PC-3 (cell line): ENCODE measurements around the gene ZMPSTE24. TPM values are rescaled to one million over a fixed set of nuclear protein-coding genes. Genes with fewer than 3 reads are reported as not detected.

ENCODE experiments used
- ATAC-seq: fragments of 200-7000 bp; cut with Tn5 transposase; 2 replicates; pipeline ENCODE4 v1.9.1; 2020; ENCODE audit warnings: mild to moderate bottlenecking, moderate library complexity
- BruUV-seq: library from RNA; stranded (reverse); fragments of 400-500 nt; replicated peaks from 2 replicates; lab custom pipeline; 2021; lab: Mats Ljungman, UMichigan
- CTCF ChIA-PET: fragments of 300-600 bp; sonication (Branson Sonifier 250); formaldehyde crosslinking; loops from one replicate; lab custom pipeline; 2022; ENCODE audit warnings: antibody characterized with exemption; lab: Charles Lee
- POLR2A ChIA-PET: fragments of 300-600 bp; sonication (Branson Sonifier 250); formaldehyde crosslinking; loops from one replicate; lab custom pipeline; 2022; ENCODE audit warnings: antibody characterized with exemption; ENCODE audit not compliant: unreplicated experiment; lab: Charles Lee
- DNase-seq: peaks from one replicate; pipeline ENCODE4 v3.0.0-alpha.2; 2015
- H2AFZ ChIP-seq: fragments of 300-600 bp; sonication (generic); 2 replicates; pipeline ENCODE4 v1.6.0; 2016; ENCODE audit warnings: antibody characterized with exemption, low read length
- H3F3A ChIP-seq: fragments of 300-600 bp; sonication (generic); one replicate; pipeline ENCODE4 v1.6.0; 2017; ENCODE audit warnings: antibody characterized with exemption, low read length, control low read depth, mild to moderate bottlenecking; ENCODE audit not compliant: unreplicated experiment
- H3K27ac ChIP-seq: fragments of 300-600 bp; sonication (generic); 2 replicates; pipeline ENCODE4 v1.5.1; 2016; ENCODE audit warnings: mild to moderate bottlenecking, low read length
- H3K27me3 ChIP-seq: fragments of 300-600 bp; sonication (generic); 2 replicates; pipeline ENCODE4 v1.6.1; 2016; ENCODE audit warnings: low read length, mixed read lengths
- H3K36me3 ChIP-seq: fragments of 300-600 bp; sonication (generic); 2 replicates; pipeline ENCODE4 v1.6.1; 2016; ENCODE audit warnings: low read depth, mixed run types, low read length, mixed read lengths
- H3K4me1 ChIP-seq: fragments of 300-600 bp; sonication (generic); 2 replicates; pipeline ENCODE4 v1.5.1; 2016; ENCODE audit warnings: low read length; ENCODE audit not compliant: insufficient read depth
- H3K4me2 ChIP-seq: fragments of 300-600 bp; sonication (generic); 2 replicates; pipeline ENCODE4 v1.6.0; 2016; ENCODE audit warnings: low read length
- H3K4me3 ChIP-seq: fragments of 300-600 bp; sonication (generic); 2 replicates; pipeline ENCODE4 v1.5.1; 2016; ENCODE audit warnings: mild to moderate bottlenecking, low read length, mixed read lengths
- H3K79me2 ChIP-seq: fragments of 300-600 bp; sonication (generic); 2 replicates; pipeline ENCODE4 v1.6.1; 2017; ENCODE audit warnings: low read length, mixed read lengths
- H3K9ac ChIP-seq: fragments of 300-600 bp; sonication (generic); 2 replicates; pipeline ENCODE4 v1.6.0; 2016; ENCODE audit warnings: mild to moderate bottlenecking, low read length
- H3K9me2 ChIP-seq: fragments of 300-600 bp; sonication (generic); replicated peaks from 2 replicates; pipeline ENCODE4 v1.6.1; 2016; ENCODE audit warnings: mixed run types, low read length, mixed read lengths
- H3K9me3 ChIP-seq: fragments of 300-600 bp; sonication (generic); 2 replicates; pipeline ENCODE4 v1.6.1; 2016; ENCODE audit warnings: low read length, mixed read lengths
- H4K20me1 ChIP-seq: fragments of 300-600 bp; sonication (generic); 2 replicates; pipeline ENCODE4 v1.6.1; 2016; ENCODE audit warnings: low read length, mixed read lengths
- EZH2 ChIP-seq: fragments of 300-600 bp; sonication (generic); IDR thresholded peaks from one replicate; pipeline ENCODE4 v1.6.1; 2017; ENCODE audit warnings: antibody characterized with exemption, mild to moderate bottlenecking, low read length; ENCODE audit not compliant: unreplicated experiment
- EZH2phosphoT487 ChIP-seq: fragments of 300-600 bp; sonication (generic); IDR thresholded peaks from 2 replicates; pipeline ENCODE4 v1.6.1; 2018; ENCODE audit warnings: mild to moderate bottlenecking, antibody characterized with exemption, low read length, borderline replicate concordance
- intact Hi-C: fragments of 100-400 bp; cut with micrococcal nuclease; formaldehyde crosslinking; loops from 2 replicates; pipeline ENCODE4 v1.9.0; 2023
- total RNA-seq: library from RNA; depleted of rRNA; stranded (reverse); fragments of >200 nt; gene quantifications from 2 replicates; pipeline ENCODE4 v1.2.3, GENCODE V29; 2014
- TF ChIP-seq, protein P1 (sequence below): fragments of 300-600 bp; sonication (generic); conservative IDR thresholded peaks from 2 replicates; pipeline ENCODE4 v1.5.1; 2017; ENCODE audit warnings: antibody characterized with exemption, low read depth, mild to moderate bottlenecking, low read length

ZMPSTE24 gene
- total RNA-seq, 1 experiment from 2014 or later, result 76.1 TPM

DNA sequence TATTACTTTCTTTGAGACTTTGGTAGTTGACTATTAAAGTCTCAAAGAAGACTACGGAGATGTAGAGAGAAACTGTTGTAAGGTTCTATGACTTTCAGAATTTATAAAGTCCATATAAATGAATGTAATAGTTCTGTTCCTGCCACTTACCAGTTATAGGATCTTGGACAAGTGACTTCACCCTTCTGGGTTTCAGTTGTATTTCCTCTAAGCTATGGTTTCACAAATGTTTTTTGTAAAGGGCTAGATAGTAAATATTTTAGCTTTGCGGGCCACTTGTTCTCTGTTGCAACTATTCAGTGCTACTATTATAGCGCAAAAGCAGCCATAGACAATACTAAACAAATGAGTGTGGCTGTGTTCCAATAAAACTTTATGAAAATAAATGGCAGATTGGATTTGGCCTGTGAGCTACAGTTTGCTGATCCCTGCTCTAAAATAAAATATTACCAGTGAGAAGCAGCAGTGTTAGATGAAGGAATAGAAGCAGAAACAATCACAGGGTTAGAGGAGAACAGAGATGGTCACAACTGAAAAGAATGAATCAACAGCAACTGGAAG is 14.7 kb downstream of the ZMPSTE24 start:
- peaks cover 10% of the 10 kb centered on the region for H3K4me1 ChIP-seq
- H3K27me3 ChIP-seq, result no peaks in the 10 kb centered on the region
- H3K4me3 ChIP-seq, result no peak overlapping the region
- ChIA-PET CTCF (interaction anchor here (0.8 kb wide), 1 partner anchor 119 kb away, joined by 3 read pairs; no protein-coding TSS in a partner anchor), POLR2A (no interaction called here)
- no peak for TF ChIP-seq EZH2phosphoT487
- TF ChIP-seq, protein P1, sequence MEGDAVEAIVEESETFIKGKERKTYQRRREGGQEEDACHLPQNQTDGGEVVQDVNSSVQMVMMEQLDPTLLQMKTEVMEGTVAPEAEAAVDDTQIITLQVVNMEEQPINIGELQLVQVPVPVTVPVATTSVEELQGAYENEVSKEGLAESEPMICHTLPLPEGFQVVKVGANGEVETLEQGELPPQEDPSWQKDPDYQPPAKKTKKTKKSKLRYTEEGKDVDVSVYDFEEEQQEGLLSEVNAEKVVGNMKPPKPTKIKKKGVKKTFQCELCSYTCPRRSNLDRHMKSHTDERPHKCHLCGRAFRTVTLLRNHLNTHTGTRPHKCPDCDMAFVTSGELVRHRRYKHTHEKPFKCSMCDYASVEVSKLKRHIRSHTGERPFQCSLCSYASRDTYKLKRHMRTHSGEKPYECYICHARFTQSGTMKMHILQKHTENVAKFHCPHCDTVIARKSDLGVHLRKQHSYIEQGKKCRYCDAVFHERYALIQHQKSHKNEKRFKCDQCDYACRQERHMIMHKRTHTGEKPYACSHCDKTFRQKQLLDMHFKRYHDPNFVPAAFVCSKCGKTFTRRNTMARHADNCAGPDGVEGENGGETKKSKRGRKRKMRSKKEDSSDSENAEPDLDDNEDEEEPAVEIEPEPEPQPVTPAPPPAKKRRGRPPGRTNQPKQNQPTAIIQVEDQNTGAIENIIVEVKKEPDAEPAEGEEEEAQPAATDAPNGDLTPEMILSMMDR, result no peak
- TF ChIP-seq EZH2, result no peak
- no peaks in the 10 kb centered on the region for H3K9me2 ChIP-seq
- H3K9me3 ChIP-seq, result no peaks in the 10 kb centered on the region
- H4K20me1 ChIP-seq, result no peaks in the 10 kb centered on the region
- H3K36me3 ChIP-seq, result peaks cover 58% of the 10 kb centered on the region
- no peak overlapping the region for H3K27ac ChIP-seq
- no peak overlapping the region for H3K4me2 ChIP-seq
- DNase-seq (no peak), ATAC-seq (no peak)
- H3K79me2 ChIP-seq, result no peaks in the 10 kb centered on the region
- H3F3A ChIP-seq, result no peaks in the 10 kb centered on the region
- no TSS peak for BruUV-seq
- no peak overlapping the region for H2AFZ ChIP-seq
- intact Hi-C loops, result no loop called here
- H3K9ac ChIP-seq, result no peak overlapping the region

DNA sequence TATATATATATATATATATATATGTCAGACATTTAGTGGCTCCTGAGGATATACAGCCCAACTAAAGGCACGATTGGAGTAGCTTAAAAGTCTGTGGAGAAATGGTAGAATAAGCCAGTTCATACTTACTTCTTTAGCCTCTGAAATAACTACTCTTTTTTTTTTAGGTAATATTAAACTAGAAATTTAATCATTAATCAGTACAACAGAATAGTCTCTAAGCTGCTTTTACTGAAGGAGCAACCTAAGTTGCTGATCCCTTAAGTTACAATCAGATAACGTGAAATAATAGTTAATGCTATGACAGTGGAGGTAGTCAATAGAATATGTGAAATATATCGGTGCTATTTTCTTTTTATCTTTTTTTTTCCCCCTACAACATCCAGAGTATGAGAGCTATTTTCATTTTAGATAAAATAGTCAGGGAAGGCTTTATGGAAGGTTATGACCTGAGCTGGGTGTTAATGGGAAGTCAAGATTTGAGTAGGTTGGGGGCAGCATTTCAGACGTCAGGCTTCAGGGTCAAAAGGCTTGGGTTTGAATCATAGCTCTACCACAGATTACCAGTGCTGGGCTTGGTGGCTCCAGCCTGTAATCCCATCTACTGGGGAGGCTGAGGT is 15.6 kb downstream of the ZMPSTE24 start:
- POLR2A ChIA-PET, result no interaction called here

More for the DNA sequence above, 15.6 kb downstream of the ZMPSTE24 start:
- Histone ChIP-seq H3F3A (no peaks in the 10 kb centered on the region), H3K27ac (no peak overlapping the region), H2AFZ (no peak overlapping the region), H3K4me1 (peaks cover 5% of the 10 kb centered on the region; the same call in 1 of the 2 replicates), H3K4me3 (no peak overlapping the region), H3K9me3 (no peaks in the 10 kb centered on the region), H3K9me2 (no peaks in the 10 kb centered on the region), H4K20me1 (no peaks in the 10 kb centered on the region), H3K36me3 (peaks cover 52% of the 10 kb centered on the region), H3K4me2 (no peak overlapping the region), H3K79me2 (no peaks in the 10 kb centered on the region), H3K9ac (no peak overlapping the region), H3K27me3 (no peaks in the 10 kb centered on the region)
- ATAC-seq, result no peak
- BruUV-seq, result no TSS peak
- CTCF ChIA-PET, result interaction anchor here (0.8 kb wide), 1 partner anchor 120 kb away, joined by 3 read pairs; no protein-coding TSS in a partner anchor
- TF ChIP-seq EZH2phosphoT487 (no peak), EZH2 (no peak)
- TF ChIP-seq, protein P1, result no peak
- DNase-seq, result no peak
- intact Hi-C loops, result no loop called here
